HG03103 (cell line): ENCODE results near the gene EIF2B5.

Source experiments
- ATAC-seq: cut with Tn5 transposase; IDR thresholded peaks from one replicate; pipeline ENCODE4 v1.9.1; 2021; ENCODE audit warnings: low read depth; ENCODE audit not compliant: unreplicated experiment

Gene EIF2B5

GRCh38 chr3:184192889-184193288, 57.7 kb downstream of the EIF2B5 start:
- ATAC-seq: no peak

GRCh38 chr3:184193991-184194539, 58.9 kb downstream of the EIF2B5 start:
- no peak for ATAC-seq
